PFSK-1 (cell line): Measurements from ENCODE around the gene CHMP4A.

Experiments used
- FOXP2 ChIP-seq: optimal IDR thresholded peaks from 2 replicates; pipeline ENCODE3; 2011; ENCODE audit warnings: borderline replicate concordance, control low read depth, inconsistent platforms; ENCODE audit not compliant: insufficient read depth; ENCODE audit errors: extremely low read length, extremely low read depth
- POLR2AphosphoS5 ChIP-seq: IDR thresholded peaks from 2 replicates; pipeline ENCODE4 v1.6.1; 2012; ENCODE audit warnings: low read depth, mild to moderate bottlenecking, control low read depth, low read length, moderate library complexity
- SIN3A ChIP-seq: IDR thresholded peaks from 2 replicates; pipeline ENCODE4 v1.6.1; 2012; ENCODE audit warnings: mild to moderate bottlenecking, low read length, moderate library complexity, borderline replicate concordance; ENCODE audit not compliant: insufficient read depth
- TAF1 ChIP-seq: IDR thresholded peaks from 2 replicates; pipeline ENCODE4 v1.6.1; 2012; ENCODE audit warnings: low read length, control low read depth, borderline replicate concordance; ENCODE audit not compliant: insufficient read depth
- TF ChIP-seq, protein P1 (sequence below), 2 experiments: IDR thresholded peaks; 2 replicates each; pipeline versions ENCODE4 v1.6.1 to v1.8.0; 2011 to 2012; ENCODE audit warnings: low read depth in 2 of 2, low read length in 2 of 2, control low read depth in 1 of 2, inconsistent platforms in 1 of 2, mild to moderate bottlenecking in 1 of 2, moderate library complexity in 1 of 2; ENCODE audit not compliant: insufficient read depth in 1 of 2

Gene CHMP4A

DNA sequence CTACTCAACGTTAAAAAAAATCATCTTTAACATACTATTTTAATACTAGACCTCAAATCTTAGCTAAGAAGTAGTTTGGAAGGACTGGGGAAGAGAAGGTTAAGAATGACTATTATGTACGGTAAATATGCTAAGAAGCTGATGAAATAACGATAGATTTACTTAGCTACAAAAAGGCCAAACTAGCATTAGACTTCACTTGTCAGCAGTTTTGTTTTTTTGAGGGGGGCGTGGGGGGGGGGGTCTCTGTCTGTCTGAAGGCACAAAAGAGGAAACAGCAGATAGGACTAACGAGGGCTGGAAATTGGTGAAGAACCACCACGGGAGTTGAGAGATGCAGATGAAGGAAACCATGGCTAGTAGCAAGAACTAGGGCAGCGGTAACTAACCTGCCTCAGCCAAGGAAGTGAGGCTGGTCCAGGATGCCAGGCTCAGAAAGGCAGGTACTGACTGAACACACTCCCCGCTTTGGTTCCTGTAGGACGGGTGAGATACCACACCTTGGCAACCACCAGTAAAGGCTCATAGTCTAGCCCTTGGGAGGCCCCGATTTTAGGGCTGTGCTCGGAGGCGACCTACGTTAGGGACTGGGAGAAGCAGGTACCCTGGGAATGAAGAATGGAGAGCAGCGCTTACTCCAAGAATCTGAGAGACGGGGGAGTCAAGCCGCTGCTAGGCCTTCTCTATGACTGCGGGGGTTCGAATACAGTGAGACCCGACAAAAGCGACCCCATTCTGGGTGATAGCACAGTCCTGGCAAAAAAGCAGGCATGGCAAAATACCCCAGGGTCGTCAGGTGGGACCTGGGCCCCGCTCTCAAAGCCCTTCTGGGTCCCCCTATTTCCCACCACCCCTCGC lies 18.2 kb upstream of the CHMP4A start:
- no peak for TF ChIP-seq SIN3A
- no peak for TF ChIP-seq TAF1
- no peak for TF ChIP-seq POLR2AphosphoS5
- no peak for TF ChIP-seq FOXP2
- TF ChIP-seq, protein P1, sequence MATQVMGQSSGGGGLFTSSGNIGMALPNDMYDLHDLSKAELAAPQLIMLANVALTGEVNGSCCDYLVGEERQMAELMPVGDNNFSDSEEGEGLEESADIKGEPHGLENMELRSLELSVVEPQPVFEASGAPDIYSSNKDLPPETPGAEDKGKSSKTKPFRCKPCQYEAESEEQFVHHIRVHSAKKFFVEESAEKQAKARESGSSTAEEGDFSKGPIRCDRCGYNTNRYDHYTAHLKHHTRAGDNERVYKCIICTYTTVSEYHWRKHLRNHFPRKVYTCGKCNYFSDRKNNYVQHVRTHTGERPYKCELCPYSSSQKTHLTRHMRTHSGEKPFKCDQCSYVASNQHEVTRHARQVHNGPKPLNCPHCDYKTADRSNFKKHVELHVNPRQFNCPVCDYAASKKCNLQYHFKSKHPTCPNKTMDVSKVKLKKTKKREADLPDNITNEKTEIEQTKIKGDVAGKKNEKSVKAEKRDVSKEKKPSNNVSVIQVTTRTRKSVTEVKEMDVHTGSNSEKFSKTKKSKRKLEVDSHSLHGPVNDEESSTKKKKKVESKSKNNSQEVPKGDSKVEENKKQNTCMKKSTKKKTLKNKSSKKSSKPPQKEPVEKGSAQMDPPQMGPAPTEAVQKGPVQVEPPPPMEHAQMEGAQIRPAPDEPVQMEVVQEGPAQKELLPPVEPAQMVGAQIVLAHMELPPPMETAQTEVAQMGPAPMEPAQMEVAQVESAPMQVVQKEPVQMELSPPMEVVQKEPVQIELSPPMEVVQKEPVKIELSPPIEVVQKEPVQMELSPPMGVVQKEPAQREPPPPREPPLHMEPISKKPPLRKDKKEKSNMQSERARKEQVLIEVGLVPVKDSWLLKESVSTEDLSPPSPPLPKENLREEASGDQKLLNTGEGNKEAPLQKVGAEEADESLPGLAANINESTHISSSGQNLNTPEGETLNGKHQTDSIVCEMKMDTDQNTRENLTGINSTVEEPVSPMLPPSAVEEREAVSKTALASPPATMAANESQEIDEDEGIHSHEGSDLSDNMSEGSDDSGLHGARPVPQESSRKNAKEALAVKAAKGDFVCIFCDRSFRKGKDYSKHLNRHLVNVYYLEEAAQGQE (IDR thresholded peaks at IDR 0.05; ENCODE audit: insufficient read depth in 1 of 2, low read depth in 2 of 2, low read length in 2 of 2): no peak

DNA sequence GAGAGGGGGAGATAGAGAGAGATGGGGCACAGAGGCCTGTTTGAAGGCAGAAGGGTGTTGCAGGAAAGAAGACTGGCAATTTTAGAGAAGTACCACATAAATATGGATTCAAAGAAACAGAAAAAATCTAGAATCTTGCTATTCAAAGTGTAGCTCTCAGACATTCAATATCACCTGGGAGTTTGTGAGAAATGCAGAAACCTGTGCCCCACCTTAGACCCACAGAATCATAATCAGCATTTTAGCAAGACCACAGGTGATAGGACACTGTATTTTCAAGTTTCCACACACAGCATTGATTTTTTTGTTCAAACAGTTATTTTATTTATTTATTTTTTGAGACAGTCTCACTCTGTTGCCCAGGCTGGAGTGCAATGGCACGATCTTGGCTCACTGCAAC lies 15.6 kb upstream of the CHMP4A start:
- TF ChIP-seq SIN3A: no peak
- TF ChIP-seq FOXP2: no peak
- no peak for TF ChIP-seq TAF1
- TF ChIP-seq POLR2AphosphoS5: no peak
- TF ChIP-seq, protein P1 (IDR thresholded peaks at IDR 0.05; ENCODE audit: insufficient read depth in 1 of 2, low read depth in 2 of 2, low read length in 2 of 2): no peak

DNA sequence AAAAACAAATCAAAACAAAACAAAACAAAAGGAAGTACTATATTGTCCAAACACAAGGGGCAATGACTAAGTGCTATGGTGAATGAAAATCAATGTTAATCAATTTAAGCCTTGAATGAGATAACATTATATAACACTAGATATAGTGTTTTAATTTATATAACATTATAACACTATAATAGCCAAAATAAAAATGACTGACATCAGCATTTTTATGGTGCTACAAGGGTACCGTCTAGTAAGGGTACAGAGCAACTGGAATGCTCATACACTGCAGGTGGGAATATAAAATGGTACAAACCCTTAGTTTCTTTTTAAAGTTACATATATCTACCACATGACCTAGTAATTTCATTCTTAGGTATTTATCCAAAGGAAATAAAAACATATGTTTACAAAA lies 13.2 kb upstream of the CHMP4A start:
- TF ChIP-seq POLR2AphosphoS5 (no peak), FOXP2 (no peak), SIN3A (no peak), TAF1 (no peak)
- TF ChIP-seq, protein P1 (IDR thresholded peaks at IDR 0.05; ENCODE audit: insufficient read depth in 1 of 2, low read depth in 2 of 2, low read length in 2 of 2): no peak

DNA sequence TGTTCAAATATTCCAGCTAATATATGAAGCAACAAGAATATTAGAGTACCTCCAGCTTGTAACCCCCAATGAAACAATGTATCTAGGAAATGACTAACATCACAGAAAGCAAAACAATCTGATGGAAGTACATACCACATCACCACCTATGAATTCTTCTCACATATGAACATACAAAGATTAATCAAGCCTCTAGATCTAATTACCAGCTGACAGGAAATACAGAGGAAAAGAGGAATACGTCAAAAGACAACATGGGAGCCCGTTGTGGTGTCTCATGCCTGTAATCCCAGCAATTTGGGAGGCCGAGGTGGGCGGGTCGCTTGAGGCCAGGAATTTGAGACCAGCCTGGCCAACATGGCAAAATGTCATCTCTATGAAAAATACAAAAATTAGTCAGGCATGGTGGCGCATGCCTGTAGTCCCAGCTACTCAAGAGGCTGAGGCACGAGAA lies 11.4 kb upstream of the CHMP4A start:
- TF ChIP-seq SIN3A: no peak
- TF ChIP-seq POLR2AphosphoS5: no peak
- no peak for TF ChIP-seq FOXP2
- no peak for TF ChIP-seq TAF1
- TF ChIP-seq, protein P1 (IDR thresholded peaks at IDR 0.05; ENCODE audit: insufficient read depth in 1 of 2, low read depth in 2 of 2, low read length in 2 of 2): no peak
